GM19455 (cell line): ENCODE results near the gene CD79B.
"Not testable (repeated sequence)": the region's sequence is repeated elsewhere in the genome, so short reads cannot be mapped to it uniquely, and the experiment has no call there.

Source experiments
- ATAC-seq: cut with Tn5 transposase; IDR thresholded peaks from one replicate; pipeline ENCODE4 v1.9.1; 2021; ENCODE audit not compliant: unreplicated experiment

CD79B gene

DNA sequence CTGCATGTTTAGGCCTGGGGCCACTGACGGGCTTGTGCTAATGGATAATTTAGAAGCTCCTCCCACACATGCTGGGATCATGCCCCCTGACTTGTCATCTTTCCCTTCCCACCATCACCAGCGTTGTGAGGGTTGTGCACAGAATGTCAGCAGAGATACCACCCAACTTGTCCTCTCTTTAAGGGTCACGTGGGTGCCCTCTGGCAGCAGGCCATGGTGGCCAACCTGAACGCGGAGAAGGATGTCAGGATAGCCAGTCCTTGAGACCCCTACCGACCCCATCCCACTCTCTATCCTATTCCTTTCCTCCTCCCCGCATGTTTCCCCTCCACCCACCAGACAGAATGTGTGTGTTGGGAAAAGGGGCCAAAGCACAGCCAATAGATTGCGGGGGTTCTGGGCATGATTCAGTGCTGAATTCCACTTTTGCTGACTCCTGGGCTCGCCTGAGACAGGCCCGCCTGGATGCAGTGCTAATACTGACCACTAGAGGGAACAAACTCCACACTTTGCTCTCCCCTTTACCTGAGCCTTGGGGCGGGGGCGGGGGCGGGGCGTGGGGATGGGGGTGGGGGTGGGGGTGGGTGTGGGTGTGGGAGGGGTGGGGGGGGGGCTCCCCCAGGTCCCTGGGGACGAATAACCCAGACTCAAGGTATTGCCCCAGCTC is 50.1 kb downstream of the CD79B start, which contains the start of gene GH2:
Gene GH2 (minus strand): TSS at position 10 of the 667 bp plus-strand sequence. CDS start 143 bp downstream, outside the sequence.
- no peak for ATAC-seq

DNA sequence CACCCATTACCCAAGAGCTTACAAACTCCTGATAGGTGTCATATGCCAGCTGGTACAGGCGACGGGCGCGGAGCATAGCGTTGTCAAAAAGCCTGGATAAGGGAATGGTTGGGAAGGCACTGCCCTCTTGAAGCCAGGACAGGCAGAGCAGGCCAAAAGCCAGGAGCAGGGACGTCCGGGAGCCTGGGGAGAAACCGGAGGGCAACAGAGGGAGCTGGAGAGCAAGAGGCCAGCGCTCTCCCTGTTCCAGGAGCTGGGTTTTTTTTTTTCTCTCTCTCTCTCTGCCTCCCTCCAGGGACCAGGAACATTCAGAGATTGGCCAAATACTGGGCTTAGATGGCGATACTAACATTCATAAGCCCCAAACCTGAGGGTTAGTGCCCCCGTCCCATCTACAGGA is 50.8 kb downstream of the CD79B start:
- not testable (repeated sequence) for ATAC-seq

DNA sequence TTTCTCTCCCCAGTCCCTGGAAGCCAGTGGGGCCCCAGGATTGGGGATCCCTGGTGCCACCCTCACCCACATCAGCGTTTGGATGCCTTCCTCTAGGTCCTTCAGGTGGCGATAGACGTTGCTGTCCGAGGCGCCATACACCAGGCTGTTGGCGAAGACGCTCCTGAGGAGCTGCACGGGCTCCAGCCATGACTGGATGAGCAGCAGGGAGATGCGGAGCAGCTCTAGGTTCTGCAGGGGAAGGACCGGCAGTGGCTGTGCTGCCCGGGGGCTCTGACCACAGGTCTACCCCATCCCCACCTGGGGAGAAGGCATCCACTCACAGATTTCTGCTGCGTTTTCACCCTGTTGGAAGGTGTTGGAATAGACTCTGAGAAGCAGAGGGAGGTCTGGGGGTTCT is 51.4 kb downstream of the CD79B start:
- ATAC-seq: no peak
